Right cardiac atrium (tissue), 5 donors: ENCODE results near the gene CELF4. TPM values are rescaled to one million over a fixed set of nuclear protein-coding genes. Genes with fewer than 3 reads are reported as not detected.

Experiments
- ATAC-seq, 2 donors: fragments of 200-7000 bp; cut with Tn5 transposase; one replicate each; pipeline versions ENCODE4 v1.8.0 to v1.9.1; 2020; ENCODE audit warnings: moderate library complexity in 2 of 2, mild to moderate bottlenecking in 1 of 2
- DNase-seq, 3 donors: peaks; one replicate each; pipeline ENCODE4 v3.0.0-alpha.2; 2020
- H3K27ac ChIP-seq: one replicate; pipeline ENCODE4 v1.5.1; 2013; ENCODE audit warnings: mild to moderate bottlenecking, low read length, control low read depth, moderate library complexity
- H3K27me3 ChIP-seq: one replicate; pipeline ENCODE4 v1.6.1; 2013; ENCODE audit not compliant: control insufficient read depth, insufficient read depth
- H3K4me1 ChIP-seq: one replicate; pipeline ENCODE4 v1.6.1; 2013; ENCODE audit warnings: low read length; ENCODE audit not compliant: control insufficient read depth, insufficient read depth
- H3K4me3 ChIP-seq: one replicate; pipeline ENCODE4 v1.5.1; 2013; ENCODE audit warnings: low read length, control low read depth
- H3K9me3 ChIP-seq: one replicate; pipeline ENCODE4 v1.6.1; 2013; ENCODE audit warnings: low read length; ENCODE audit not compliant: control insufficient read depth
- WGBS: extraction: QIAGEN DNeasy Blood & Tissue Kit; methylation state at CpG from one replicate; pipeline ENCODE4 v1.1.7; 2013; 5-methylcytosine and 5-hydroxymethylcytosine counted together
- intact Hi-C, 4 donors: fragments of 100-400 bp; cut with DNase I; formaldehyde crosslinking; loops; one replicate each; pipeline versions ENCODE4 v1.11.0 to v1.14.0; 2022 to 2023
- long read RNA-seq, 4 donors: library from polyadenylated mRNA; unstranded; transcript quantifications; one replicate each; pipeline ENCODE4 v2.0.0, GENCODE V29; 2020 to 2021
- polyA plus RNA-seq: library from polyadenylated mRNA; stranded (reverse); fragments of 200-250 nt; gene quantifications from one replicate; pipeline ENCODE4 v1.2.3, GENCODE V29; 2013
- total RNA-seq, 4 donors: library from RNA; stranded (reverse); fragmentation: NEBNext Ultra II Directional; extraction: Animal tissue kit (Norgen Biotek cat#: 25700); gene quantifications; one replicate each; pipeline ENCODE4 v1.2.1, GENCODE V29; 2021
- donor health status: healthy with polysubstance abuse.
- donor health status: DM: no; HTN: yes; CAD: no.
- donor health status: DM: no; HTN: no; CAD: no.
- donor health status: DM: no; HTN: yes; CAD: no; lungs with severe emphysema.
- donor health status: DM: yes; HTN: yes; CAD: no.

Gene CELF4
- total RNA-seq (1 to 10 TPM in 3 of 4 donors, under 1 TPM in 1; 0.85 to 1.4 (median 1.1) TPM), polyA plus RNA-seq (0.79 TPM)
- long read RNA-seq, donor 1, partial matches to known transcripts = 0 of 1 reads
- long read RNA-seq, donor 1, other reads (novel, unspliced or antisense) = 1 of 1 reads
- long read RNA-seq, donor 2, partial matches to known transcripts = 0 of 1 reads
- long read RNA-seq, donor 2, other reads (novel, unspliced or antisense) = 1 of 1 reads
- long read RNA-seq, donor 3, full-length matches to known transcripts = 1 of 6 reads
- long read RNA-seq, donor 3, partial matches to known transcripts = 2 of 6 reads
- long read RNA-seq, donor 3, other reads (novel, unspliced or antisense) = 3 of 6 reads
- long read RNA-seq, donor 4 = 0 reads

- H3K27ac ChIP-seq = no peak within 1 kb of the TSS
Measured at GRCh38 chr18:37565101-37565976, at the start of gene CELF4. CELF4 (minus strand) TSS chr18:37565798.

GRCh38 chr18:37613253-37613565 lies 47.6 kb upstream of the CELF4 start:
- no peak for DNase-seq
- no peak overlapping the region for H3K27ac ChIP-seq
- intact Hi-C loops = no loop called here
- no peak overlapping the region for H3K4me3 ChIP-seq
- 43% methylated on average over 1 of the region's 1 CpG for WGBS
- H3K9me3 ChIP-seq = no peaks in the 10 kb centered on the region
- no peaks in the 10 kb centered on the region for H3K27me3 ChIP-seq
- ATAC-seq = no peak
- no peaks in the 10 kb centered on the region for H3K4me1 ChIP-seq

More at GRCh38 chr18:37565101-37565976, at the start of gene CELF4:
- 2% methylated on average over 62 of the region's 62 CpGs for WGBS
- intact Hi-C loops = no loop called here
- peak; percentile 49 to 57 for ATAC-seq
- Histone ChIP-seq H3K4me1 (peaks cover 2% of the 10 kb centered on the region), H3K27me3 (no peaks in the 10 kb centered on the region), H3K4me3 (peak within 1 kb of the TSS; percentile 58), H3K9me3 (no peaks in the 10 kb centered on the region)
- no peak for DNase-seq

DNA sequence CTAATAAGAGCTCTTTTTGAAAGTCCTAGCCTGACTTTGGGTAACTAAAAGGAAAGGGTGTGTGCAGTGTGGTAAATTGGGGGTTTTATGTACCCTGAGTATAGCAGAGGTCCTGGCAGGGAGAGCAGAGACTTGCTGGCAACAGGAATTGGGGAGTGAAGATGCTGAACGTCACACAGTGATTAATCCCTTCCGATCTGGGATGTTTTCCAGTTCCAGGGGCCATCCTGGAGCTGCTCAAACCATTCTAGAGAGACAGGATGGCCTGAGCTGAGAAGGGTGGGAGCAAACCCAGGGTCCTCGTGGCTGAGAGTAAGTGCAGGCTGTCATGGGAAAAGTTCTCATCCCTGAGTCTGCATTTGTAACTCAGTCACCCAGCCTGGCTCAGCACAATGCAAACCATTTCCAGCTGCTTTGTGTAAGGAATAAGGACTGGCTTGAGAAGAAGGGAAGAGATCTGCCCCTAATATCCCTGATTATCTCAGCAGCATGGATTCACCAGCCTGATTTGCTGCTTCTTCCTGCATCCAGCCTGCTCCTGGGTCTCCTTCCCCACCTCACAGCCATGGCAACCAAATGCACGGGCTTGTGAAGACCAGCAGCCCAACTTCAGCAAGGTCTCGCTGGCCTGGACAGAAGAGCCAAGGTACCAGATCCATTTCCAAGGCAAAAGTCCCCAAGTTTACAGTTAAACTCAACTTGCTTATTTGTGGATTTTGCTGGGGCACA lies 47.1 kb upstream of the CELF4 start:
- peak; percentile 73 to 86 for ATAC-seq
- Histone ChIP-seq H3K4me3 (no peak overlapping the region), H3K4me1 (no peaks in the 10 kb centered on the region), H3K27ac (no peak overlapping the region), H3K9me3 (no peaks in the 10 kb centered on the region), H3K27me3 (no peaks in the 10 kb centered on the region)
- no peak for DNase-seq
- WGBS = 33% methylated on average over 5 of the region's 5 CpGs
- intact Hi-C loops = no loop called here

- no peak overlapping the region for H3K4me3 ChIP-seq
- 66% methylated on average over 5 of the region's 5 CpGs for WGBS
- H3K27me3 ChIP-seq = no peaks in the 10 kb centered on the region
- H3K9me3 ChIP-seq = no peaks in the 10 kb centered on the region
- no peak overlapping the region for H3K27ac ChIP-seq
- DNase-seq (no peak), ATAC-seq (peak; percentile 36 to 71)
- intact Hi-C loops = no loop called here
- no peaks in the 10 kb centered on the region for H3K4me1 ChIP-seq
Measured at GRCh38 chr18:37611614-37612279, 46.1 kb upstream of the CELF4 start.

GRCh38 chr18:37608876-37609275 lies 43.3 kb upstream of the CELF4 start:
- Histone ChIP-seq H3K4me1 (no peaks in the 10 kb centered on the region), H3K27ac (no peak overlapping the region), H3K27me3 (no peaks in the 10 kb centered on the region), H3K4me3 (no peak overlapping the region), H3K9me3 (no peaks in the 10 kb centered on the region)
- DNase-seq (no peak), ATAC-seq (no peak)
- WGBS = 95% methylated on average over 10 of the region's 10 CpGs
- intact Hi-C loops = no loop called here

GRCh38 chr18:37607281-37607680 lies 41.7 kb upstream of the CELF4 start:
- Histone ChIP-seq H3K9me3 (no peaks in the 10 kb centered on the region), H3K27me3 (no peaks in the 10 kb centered on the region), H3K27ac (no peak overlapping the region), H3K4me3 (no peak overlapping the region), H3K4me1 (no peaks in the 10 kb centered on the region)
- intact Hi-C loops = no loop called here
- WGBS = 91% methylated on average over 11 of the region's 11 CpGs
- ATAC-seq (no peak), DNase-seq (no peak)

GRCh38 chr18:37604032-37604431 lies 38.4 kb upstream of the CELF4 start:
- WGBS = 66% methylated on average over 4 of the region's 4 CpGs
- intact Hi-C loops = no loop called here

DNA sequence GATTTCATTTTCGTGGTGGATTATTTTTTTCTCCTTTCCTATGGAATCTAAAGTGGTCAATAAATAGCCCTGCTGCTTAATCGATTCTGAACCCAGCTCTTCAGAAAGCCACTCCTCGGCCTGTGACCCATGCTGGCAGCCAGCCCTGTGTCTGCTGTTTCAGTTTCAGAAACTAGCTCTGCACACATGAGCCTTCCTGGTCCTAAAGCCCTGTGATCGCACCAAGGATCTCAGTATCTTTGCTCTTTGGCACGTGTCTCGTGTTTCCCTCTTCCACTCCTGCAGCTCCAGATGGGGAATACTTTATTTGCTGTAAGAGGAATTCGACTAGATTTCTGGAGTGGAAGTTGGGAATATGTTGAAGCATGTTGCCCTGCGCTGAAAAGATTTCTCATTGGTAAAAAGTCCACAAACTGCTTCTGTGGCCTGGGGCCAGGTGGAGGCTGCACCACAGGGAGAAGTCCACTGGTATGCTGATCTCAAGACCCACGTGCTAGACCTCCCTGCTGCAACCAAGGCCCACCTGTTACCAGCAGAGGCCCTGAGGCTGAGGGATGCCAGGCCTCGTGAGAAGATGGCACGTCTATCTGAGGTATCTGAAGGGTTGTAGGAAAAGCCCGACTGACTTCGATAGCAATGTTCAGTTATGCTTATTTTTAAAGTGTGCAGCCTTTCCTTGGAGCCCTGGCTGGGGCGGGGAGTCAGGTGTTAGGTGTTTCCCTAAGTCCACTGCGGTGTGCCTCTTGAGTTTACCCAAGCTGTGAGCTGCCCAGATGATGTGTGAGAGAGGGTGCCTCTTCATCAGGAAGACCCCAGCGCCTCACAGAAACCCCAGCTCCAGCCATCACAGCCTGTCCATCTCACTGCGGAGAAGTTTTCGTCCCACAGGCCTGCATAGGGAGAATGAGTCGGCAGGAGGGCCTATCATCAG lies 33.6 kb upstream of the CELF4 start:
- no peaks in the 10 kb centered on the region for H3K27me3 ChIP-seq
- H3K9me3 ChIP-seq = no peaks in the 10 kb centered on the region
- no peak overlapping the region for H3K27ac ChIP-seq
- DNase-seq = peak in 1 of 3 donors; percentile 49
- H3K4me1 ChIP-seq = no peaks in the 10 kb centered on the region
- ATAC-seq = no peak
- WGBS = 64% methylated on average over 19 of the region's 19 CpGs
- H3K4me3 ChIP-seq = no peak overlapping the region
- intact Hi-C loops = no loop called here

More at GRCh38 chr18:37604032-37604431, 38.4 kb upstream of the CELF4 start:
- H3K4me3 ChIP-seq = no peak overlapping the region
- H3K27me3 ChIP-seq = no peaks in the 10 kb centered on the region
- no peak overlapping the region for H3K27ac ChIP-seq
- DNase-seq (no peak), ATAC-seq (peak; percentile 67 to 94)
- H3K4me1 ChIP-seq = no peaks in the 10 kb centered on the region
- no peaks in the 10 kb centered on the region for H3K9me3 ChIP-seq

- WGBS = 82% methylated on average over 5 of the region's 5 CpGs
- H3K27me3 ChIP-seq = no peaks in the 10 kb centered on the region
Measured at GRCh38 chr18:37598396-37598795, 32.8 kb upstream of the CELF4 start.

DNA sequence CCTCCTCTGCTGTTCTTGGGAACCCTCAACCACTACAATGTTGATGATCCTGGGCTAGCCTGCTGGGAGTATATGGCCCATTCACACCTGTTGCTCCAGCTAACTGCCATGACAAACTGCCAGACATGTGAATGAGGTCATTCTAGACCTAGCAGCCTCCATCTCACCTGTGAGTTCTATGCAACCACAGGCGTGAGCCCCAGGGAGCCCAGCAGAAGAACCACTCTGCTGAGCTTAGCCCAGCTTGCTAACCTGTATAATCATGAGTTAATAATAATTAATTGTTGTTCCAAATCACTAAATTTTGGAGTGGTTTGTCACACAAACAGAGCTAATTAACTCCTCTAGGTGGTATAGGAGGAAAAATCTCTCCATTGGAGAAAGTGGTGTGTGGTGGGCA lies 24.7 kb upstream of the CELF4 start:
- DNase-seq = no peak
- Histone ChIP-seq H3K4me3 (no peak overlapping the region), H3K4me1 (no peaks in the 10 kb centered on the region), H3K9me3 (peaks cover 2% of the 10 kb centered on the region), H3K27ac (no peak overlapping the region), H3K27me3 (no peaks in the 10 kb centered on the region)
- intact Hi-C loops = no loop called here
- ATAC-seq = no peak
- WGBS = 90% methylated on average over 1 of the region's 1 CpG

More at GRCh38 chr18:37598396-37598795, 32.8 kb upstream of the CELF4 start:
- Histone ChIP-seq H3K4me1 (no peaks in the 10 kb centered on the region), H3K27ac (no peak overlapping the region), H3K9me3 (no peaks in the 10 kb centered on the region), H3K4me3 (no peak overlapping the region)
- DNase-seq (no peak), ATAC-seq (no peak)
- intact Hi-C loops = no loop called here
